Endometrial microvascular endothelial cells (primary cell): ENCODE results near the gene GREB1. TPM values are rescaled to one million over a fixed set of nuclear protein-coding genes. Genes with fewer than 3 reads are reported as not detected.
"Not testable (repeated sequence)": the region's sequence is repeated elsewhere in the genome, so short reads cannot be mapped to it uniquely, and the experiment has no call there.

Source experiments
- in situ Hi-C: cut with HindIII; loops from 2 replicates; pipeline ENCODE4 v1.10.0; 2017; ENCODE audit warnings: low sequenced_read_pairs, low pct_unique_long_range_greater_than_20kb; ENCODE audit errors: inconsistent ontology term
- total RNA-seq: library from RNA; depleted of rRNA; stranded (reverse); fragments of >200 nt; gene quantifications from one replicate; pipeline ENCODE4 v1.2.3, GENCODE V29; 2015; ENCODE audit errors: inconsistent ontology term

Gene GREB1
- total RNA-seq, 1 donor from 2014 or later: not detected

DNA sequence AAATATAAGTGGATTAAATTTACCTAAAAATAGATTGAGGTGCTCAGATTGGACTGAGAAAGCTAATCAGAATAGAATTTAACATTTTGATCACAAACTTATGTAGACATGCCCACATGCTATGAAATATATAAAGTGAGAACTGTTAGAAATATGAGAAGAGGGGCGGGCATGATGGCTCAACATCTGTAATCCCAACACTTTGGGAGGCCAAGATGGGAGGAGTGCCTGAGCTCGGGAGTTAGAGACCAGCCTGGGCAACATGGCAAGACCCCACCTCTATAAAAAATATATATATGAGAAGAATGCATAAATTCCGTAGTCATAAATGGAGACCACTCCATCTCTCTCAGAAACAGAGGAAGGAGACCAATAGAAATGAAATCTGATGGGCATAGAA, 110.4 kb downstream of the GREB1 start:
- in situ Hi-C loops: no loop called here

DNA sequence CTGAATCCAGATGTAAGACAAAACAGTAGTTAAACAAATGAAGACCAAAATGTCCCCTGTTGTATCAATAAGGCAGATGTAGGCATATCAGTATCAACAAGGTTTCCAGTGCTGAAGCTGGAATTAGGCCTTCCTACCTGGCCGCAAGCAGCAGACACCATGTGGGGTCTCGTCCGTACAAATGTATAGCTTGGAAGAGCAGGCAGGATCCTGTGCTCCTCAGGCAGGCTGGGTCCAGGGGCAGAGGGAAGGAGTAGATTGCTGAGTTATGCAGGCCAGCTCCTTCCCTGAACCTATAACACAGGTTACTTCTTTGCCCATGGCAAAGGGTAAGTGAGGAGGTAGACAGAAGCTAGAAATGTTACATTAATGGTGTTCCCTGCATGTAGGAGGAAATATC, 112.7 kb downstream of the GREB1 start:
- in situ Hi-C loops: no loop called here

DNA sequence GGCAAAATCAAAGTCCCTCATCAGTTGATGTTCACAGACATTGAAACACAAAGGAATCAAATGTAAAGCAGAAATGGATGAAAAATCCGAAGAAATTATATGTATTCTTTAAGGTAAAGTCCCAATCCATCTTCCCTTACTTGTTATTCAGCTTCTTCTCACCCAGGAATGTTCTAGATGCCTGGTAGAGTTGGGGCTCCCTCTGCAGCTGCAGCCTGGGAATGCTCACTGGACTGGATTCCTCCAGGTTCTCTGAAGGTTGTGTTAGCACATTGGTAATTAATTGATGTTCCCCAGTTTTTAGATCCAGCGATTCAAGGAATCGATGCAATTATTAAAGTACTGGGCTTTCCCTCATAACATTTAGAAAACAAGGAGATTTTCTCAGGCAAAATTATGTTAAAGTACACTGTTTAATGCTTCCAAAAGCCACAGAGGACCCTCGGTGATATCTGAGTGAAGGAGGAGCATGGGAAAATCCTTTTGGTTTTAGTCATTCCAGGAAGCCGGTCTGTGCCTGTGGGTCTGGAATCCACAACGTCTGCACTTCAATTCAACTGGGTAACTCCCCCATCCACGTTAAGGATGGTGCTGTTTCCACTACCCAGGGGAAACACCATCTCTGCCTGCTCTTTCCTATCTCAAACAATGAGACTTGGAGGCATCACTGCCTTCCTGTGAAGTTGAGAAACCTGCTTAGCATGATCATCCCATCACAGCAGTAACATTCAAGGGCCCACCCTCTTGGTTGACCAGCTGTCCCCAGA, 114.2 kb downstream of the GREB1 start:
- in situ Hi-C loops: no loop called here

DNA sequence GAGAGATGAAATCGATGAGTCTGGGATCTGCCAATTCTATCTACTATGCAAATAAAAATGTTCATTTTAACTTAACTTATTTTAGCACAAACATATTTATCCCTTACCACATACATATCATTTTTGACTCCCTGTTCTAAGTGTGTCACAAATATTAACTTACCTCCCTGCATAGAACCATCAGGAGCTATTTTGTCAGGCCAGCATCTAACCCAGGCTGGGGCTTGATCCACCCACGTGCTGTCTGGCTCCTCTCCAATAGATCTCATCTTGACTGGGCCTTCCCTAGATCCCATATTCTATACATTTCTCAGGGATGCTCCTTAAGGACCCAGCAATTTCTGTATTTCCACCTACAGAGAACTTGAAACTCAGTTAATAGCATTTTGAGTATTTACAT, 115.2 kb downstream of the GREB1 start:
- in situ Hi-C loops: no loop called here

DNA sequence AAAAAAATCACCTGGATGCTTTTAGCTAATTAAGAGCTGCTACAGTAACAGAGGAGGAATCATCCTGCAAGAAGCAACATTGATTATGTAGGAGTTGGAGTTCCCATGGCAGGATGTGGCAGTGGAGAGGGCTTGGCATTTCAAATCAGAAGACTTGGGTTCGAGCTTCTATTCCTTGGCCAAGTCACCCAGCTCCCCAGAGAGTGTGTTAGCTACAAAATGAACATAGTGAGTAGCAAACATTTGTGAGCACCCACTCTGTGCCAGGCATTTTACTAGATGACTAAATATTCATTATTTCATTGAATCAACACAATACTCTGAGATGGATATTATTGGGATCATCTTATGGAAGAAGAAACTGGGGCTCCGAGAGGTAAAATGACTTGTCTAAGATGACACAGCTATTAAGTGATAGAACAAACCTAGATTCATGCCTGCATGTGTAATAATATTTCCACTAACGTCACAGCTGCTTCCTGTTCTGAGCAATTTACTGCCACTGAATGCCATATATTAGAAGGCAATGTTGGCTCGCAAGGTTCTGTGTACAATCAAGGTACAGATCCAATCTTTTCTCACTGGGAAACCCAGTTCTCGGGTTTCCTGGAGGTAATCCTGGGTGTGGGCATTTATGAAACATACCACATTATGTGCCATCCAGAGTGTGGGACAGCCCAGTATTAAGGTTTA, 118.2 kb downstream of the GREB1 start:
- in situ Hi-C loops: no loop called here

DNA sequence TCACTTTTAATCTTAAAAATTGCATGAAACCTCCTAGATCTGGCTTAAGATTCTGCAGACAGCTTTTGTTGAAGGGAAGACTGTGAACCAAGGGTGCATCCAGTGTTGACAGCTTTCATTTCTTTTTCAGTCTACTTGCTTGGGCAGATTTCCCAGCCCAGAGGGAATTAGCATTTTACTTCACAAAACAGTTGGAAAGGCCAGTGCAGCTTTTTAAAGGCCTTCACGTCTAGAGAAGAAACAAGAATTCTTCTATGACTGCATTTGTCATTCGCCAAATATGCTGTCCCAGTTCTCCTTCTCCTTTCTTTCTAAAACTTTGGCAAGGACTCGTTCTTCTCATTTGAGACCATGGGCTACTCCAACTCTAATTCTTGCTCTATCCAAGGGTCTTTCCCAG, 118.7 kb downstream of the GREB1 start:
- in situ Hi-C loops: no loop called here

DNA sequence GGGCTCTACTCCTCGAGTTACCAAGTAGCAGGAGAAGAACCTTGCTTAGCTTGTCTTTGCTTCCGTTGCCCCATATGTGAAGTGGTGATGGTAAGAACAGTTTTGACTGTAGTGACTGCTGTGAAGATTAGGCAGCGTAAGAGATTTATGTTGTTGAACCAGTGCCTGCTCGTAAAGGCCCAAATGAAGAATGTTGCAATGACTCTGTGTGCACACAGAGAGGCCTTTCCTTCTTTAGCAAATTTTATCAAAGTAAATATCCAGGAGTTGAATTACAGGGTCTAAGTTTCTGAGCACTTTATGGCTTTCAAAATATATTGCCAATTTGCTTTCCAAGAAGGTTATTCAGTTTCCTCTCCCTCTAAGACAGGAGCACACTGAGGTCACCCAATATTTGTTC, 121.7 kb downstream of the GREB1 start:
- in situ Hi-C loops: no loop called here

DNA sequence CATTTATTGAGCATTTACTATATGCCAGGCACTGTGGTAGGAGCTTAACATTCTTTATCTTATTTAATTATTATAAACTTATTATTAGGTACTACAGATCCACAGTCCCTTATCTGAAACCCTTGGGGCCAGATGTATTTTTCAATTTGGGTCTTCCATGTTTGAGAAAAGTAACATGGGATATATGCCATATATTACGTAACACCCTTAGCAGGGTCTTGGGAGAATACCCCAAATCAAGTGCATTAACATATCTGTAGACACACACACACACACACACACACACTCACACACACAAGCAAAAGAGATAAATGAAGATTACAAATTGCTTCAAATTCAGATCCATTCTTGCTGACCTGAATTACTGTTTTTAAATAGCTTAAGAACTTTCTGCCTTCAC, 122.4 kb downstream of the GREB1 start:
- in situ Hi-C loops: no loop called here

DNA sequence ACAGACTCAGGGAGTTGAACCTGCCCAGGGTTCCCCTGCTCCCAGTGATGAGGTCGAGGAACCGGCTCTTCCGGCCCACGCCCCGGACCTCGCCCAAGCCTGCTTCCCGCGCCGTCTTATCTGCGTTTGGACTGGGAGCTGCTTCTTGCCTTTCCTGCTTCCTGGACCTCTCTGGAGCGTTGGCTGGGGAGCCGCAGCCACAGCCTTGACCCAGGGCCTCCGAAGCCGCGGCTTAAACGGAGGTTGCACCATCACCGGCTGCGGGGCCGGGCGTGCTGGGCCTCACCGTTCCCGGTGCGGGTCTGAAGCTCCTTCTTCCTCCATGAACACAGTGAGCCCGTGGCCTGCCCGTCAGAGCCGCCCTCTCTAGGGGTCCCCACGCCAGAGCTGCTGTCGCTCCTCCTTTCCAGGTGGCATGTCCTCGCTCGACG, 122.8 kb downstream of the GREB1 start:
- in situ Hi-C loops: no loop called here

DNA sequence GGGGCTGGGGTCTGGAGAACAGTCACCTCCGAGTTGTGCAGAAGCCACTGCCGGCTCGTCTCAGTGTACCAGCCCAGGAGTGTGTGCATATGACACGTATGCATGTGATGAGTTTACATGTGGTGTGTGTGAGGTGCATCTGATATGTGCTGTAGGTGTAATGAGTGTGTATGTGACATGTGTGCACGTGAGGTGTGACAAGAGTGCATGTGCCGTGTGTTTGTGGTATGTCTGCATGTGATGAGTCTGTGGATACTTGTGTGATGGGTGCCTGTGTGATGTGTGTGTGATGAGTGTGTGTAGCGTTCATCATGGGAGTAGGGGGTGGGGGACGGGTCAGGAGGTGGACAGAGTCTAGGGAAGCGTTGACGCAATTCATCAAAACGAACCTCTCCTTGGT, 123.3 kb downstream of the GREB1 start:
- in situ Hi-C loops: no loop called here

DNA sequence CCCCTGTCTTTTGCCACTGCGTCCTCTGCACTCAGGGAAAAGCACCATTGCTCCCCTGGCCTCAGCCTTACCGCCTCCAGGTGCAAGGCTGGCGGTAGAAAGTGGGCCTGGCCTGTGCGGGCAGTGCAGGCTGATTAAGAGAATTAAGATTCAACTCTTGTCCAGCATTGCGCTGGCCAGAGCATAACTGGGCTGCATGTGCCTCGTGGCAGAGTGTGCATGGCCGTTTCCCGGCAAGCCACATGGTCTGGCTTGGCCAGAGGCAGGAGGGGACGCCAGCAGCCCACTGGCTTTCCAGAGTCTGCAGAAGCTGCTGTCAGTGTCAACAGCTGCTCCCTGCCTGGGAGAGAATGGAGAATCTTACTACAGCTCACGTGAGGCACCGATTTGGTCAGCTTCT, 123.8 kb downstream of the GREB1 start:
- in situ Hi-C loops: no loop called here

DNA sequence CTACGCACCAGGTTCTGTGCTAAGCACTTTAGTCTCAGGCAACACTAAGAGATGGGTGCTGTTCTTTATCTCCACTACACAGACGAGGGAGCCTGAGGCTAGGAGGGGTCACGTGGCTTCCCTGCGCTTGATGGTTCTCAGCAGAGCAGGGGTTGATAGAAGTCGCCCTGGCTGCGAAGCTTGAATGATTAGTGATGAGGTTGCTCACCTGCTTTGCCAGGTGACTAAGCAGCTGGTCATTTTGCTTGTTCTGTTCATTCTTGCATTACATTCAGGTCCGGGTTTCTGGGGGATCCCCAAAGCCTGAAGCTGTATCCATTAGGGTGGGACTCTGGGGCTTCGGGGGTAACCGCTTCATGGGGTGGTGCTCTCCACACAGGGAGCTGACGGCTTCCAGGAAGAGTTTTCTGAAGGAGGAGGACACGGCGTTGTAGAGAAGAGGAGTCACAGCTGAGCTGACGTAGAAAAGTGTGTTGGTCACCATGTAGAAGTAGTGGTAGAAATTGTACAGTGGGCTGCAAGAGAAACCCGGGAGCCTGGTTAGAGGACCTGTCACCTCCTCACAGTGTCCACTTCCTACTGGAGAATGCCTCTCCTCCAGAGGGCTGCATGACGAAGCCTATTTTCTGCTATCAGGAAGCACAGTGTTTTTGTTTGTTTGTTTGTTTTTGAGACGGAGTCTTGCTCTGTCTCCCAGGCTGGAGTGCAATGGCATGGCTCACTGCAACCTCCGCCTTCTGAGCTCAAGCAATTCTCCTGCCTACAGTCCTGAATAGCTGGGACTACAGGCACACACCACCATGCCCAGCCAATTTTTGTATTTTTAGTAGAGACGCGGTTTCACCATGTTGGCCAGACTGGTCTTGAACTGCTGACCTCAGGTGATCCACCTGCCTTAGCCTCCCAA, 124.6 kb downstream of the GREB1 start:
- in situ Hi-C loops: no loop called here

DNA sequence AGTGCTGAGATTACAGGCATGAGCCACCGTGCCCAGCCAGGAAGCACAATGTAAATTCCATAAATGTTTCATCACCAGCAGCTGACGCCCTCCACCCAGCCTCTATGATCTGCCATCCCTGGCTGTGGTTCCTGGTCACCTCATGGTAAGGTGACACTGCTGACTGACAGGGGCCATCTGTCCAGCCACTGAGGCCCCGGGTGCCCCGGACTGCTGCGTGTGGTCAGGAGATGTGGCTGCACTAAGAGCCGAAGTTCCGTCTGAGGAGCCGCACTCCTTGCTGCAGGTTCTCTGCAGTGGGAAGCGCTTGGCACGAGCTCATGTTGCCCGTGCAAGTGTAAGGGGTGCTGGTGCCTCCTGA, 125.2 kb downstream of the GREB1 start:
- in situ Hi-C loops: no loop called here

DNA sequence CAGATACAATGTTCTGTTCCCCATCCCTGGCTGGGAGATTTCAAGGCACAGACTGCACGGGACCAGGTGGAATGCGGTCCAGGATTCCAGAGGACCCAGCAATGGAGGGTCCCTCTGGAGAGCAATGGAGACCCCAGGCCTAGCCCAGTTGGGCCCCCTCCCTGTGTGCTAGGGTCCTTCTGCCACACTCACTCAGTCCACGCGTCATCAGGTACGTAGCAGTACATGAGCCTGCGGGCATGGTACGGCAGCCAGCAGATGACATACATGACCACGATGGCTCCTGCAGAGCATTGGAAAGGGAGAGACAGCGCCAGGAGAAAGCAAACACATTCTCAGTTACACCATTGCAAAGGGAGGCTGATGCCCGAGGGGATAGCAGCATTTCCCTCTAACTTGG, 126.0 kb downstream of the GREB1 start:
- in situ Hi-C loops: no loop called here

DNA sequence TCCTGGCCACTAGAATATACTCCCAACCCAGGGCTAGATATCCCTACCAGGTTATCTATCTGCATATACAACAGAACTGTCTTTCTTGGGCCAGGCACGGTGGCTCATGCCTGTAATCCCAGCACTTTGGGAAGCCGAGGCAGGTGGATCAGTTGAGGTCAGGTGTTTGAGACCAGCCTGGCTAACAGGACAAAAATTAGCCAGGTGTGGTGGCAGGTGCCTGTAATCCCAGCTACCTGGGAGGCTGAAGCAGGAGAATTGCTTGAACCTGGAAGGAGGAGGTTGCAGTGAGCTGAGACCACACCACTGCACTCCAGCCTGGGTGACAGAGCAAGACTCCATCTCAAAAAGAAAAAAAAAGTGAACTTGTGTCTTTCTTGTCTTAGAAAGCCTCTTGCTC, 126.6 kb downstream of the GREB1 start:
- in situ Hi-C loops: not testable (repeated sequence)

DNA sequence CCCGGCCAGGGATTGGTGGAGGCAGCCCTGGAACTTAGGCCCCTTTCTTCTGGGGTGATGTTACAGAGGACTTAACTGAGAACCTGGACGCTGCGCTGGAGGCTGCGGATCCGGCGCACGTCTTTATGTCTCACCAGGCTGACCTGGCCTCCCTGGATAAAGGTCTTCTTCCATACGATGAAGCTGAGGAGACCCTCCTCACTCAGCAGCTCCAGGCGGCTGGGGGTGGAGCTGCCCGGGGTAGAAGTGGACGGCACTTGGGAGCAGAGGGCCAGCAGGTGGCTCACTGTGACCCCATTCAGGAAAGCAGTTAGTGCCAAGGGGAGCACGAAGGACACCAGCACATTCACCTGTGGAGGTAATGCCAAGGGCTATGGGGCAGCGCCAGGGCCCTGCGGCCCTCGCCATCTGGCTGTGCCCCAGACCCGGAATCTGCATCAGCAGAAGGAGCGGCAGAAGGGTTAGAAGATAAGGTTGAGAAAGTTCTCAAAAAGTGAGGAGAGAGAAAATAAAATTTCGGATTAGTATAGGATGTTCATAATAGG, 128.1 kb downstream of the GREB1 start:
- in situ Hi-C loops: no loop called here

DNA sequence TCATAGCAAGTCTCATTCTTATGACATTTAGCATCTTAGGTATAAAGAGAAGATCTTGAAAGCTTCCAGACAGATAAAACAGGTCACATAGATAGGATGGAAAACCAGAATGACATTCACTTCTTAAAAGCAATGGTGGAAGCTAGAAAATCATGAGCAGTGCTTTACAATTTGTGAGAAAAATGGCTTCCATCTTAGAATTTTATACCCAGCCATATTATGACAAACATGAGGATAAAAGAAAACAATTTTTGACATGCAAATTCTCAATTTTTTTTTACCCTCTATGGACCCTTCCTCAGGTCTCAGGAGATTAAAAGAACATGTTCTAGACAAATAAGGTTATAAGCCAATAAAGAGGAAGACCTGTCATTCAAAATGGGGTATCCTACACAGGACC, 129.0 kb downstream of the GREB1 start:
- in situ Hi-C loops: no loop called here

DNA sequence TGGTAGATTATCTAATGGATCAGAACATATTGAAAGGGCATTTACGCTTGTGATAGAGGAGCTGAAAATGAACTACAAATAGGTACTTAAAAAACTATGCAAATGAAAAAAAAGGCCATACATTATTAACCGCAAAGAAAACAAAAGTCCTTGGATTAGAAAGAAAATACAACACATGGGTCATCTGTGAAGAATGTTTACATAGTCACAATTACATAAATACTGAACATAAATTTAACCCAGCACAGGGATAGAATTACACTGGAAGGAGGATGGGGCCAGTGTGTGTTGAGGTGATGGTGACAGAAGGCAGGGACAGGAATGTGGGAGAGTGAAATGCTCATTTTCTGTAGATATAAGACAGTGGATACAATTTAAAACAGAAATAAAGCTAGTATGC, 129.6 kb downstream of the GREB1 start:
- in situ Hi-C loops: no loop called here

DNA sequence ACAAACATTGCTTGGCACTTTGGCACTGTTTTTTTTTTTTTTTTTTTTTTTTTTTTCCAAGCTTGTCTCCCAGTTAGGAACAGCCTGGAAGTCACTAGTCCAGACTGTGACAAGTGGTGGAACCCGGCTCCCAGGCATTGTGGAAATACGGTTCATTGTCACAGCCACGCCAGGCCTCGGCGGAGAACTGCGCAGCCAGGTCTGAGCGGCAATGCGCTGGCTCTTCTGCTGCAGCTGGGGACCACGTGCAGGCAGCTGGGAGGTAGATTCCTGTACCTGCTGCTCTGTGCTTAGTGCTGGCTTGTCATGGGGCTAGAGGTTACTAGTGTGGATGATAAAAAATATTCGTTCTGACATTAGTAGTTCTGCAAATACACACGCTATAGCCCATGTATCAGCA, 131.2 kb downstream of the GREB1 start:
- in situ Hi-C loops: no loop called here
